Lower leg skin (tissue), 3 donors: Measurements from ENCODE around the gene MAB21L3.

Source experiments
- CTCF ChIP-seq, 3 donors: fragments of 450-650 bp; IDR thresholded peaks; one replicate each; pipeline ENCODE4 v1.5.1; 2016; ENCODE audit warnings: antibody characterized with exemption in 3 of 3, mild to moderate bottlenecking in 3 of 3, moderate library complexity in 2 of 3
- POLR2A ChIP-seq, 2 donors: fragments of 450-650 bp; IDR thresholded peaks; one replicate each; pipeline ENCODE4 v1.6.1; 2016 to 2017; ENCODE audit warnings: antibody characterized with exemption in 2 of 2, mild to moderate bottlenecking in 1 of 2, moderate library complexity in 1 of 2

- TF ChIP-seq CTCF (IDR thresholded peaks at IDR 0.05), result no peak
- TF ChIP-seq POLR2A (IDR thresholded peaks at IDR 0.05), result no peak
Measured at GRCh38 chr1:116150368-116150767, 39.2 kb downstream of the MAB21L3 start.
